HG03439 (cell line): ENCODE measurements around the gene B9D2.
"Not testable (repeated sequence)": the region's sequence is repeated elsewhere in the genome, so short reads cannot be mapped to it uniquely, and the experiment has no call there.

ENCODE experiments used
- ATAC-seq: cut with Tn5 transposase; IDR thresholded peaks from one replicate; pipeline ENCODE4 v1.9.1; 2021; ENCODE audit warnings: mild to moderate bottlenecking, moderate library complexity; ENCODE audit not compliant: unreplicated experiment

B9D2 gene

DNA sequence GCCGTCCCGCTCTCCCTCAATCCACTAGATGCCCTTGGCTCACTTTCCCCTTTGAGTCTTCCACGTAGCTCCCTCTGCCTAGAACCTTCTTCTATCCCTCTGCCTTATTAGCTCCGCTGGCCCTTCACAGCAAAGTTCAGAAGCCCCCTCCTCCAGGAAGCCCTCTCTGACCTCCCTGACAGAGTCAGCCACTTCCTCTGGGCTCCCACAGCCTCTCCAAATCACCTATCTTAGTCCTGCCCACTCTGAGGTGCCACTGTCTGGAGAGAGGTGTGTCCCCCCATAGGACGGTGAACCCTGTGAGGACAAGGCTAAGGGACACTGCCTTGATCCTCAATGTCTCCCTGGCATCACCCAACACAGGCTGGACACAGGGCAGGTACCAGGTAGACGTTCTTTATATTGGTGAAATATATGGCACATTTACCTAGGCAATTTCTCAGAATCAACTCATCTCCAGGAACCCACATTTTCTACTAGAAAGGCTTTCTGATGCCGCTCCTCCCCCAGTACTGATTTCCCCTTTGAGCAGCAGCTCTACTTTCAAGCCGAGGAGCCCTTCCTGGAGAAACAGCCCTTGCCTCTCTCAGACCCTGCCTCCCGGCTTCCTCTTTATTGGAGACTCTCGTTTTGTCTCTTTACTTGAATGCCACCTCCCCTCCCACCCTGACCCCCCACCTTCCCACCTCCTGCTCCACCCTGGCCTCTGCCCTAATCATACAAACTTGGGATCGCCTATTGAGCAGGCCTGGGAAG lies 6.8 kb downstream of the B9D2 start:
- no peak for ATAC-seq

DNA sequence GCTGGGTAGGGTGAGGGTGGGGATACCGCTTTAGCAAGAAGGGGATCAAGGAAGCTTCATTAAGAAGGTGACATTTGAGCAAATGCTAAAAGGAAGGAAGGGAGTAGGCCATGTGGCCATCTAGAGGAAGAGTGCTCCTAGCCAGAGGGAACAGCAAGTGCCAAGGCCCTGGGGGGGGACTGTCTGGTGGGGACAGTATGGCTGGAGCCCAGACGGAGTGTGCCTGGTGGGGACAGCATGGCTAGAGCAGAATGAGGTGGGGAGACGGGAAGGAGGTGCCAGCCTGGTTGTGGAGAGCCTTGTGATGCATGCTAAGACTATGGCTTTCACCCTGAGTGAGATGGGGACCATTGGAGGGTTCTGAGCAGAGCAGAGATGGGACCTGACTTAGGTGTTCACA lies 8.1 kb downstream of the B9D2 start:
- no peak for ATAC-seq

- ATAC-seq, result no peak
These were observed 8.9 kb downstream of the B9D2 start for GRCh38 chr19:41355035-41355434.

DNA sequence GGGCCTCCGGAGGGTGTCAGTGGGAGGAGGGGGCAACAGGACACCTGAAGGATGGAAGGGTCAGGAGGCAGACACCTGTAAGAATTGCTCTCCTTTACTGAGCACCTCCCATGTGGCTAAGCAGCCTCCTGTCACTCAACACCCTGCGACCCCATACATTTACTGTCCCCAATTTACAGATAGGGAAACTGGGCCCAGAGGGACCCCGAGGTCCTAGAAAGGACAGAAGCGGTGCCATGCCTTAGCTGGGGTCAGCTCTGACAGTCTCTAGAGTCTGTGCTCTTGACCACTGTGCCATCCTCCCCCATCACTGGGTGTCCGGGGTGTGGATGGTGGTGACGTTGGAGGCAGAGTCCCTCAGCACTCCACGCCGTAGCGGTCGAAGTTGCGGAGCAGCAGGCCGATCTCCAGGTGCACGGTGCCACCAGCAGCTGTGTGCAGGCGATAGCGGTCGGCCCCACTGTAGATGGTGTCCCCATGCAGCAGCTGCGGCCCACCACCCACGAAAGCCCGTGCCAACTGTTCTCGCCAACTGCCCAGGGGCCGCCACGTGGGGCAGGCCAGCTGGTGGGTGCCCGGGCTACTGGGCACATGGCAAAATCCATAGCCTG lies 9.5 kb downstream of the B9D2 start:
- ATAC-seq, result no peak

DNA sequence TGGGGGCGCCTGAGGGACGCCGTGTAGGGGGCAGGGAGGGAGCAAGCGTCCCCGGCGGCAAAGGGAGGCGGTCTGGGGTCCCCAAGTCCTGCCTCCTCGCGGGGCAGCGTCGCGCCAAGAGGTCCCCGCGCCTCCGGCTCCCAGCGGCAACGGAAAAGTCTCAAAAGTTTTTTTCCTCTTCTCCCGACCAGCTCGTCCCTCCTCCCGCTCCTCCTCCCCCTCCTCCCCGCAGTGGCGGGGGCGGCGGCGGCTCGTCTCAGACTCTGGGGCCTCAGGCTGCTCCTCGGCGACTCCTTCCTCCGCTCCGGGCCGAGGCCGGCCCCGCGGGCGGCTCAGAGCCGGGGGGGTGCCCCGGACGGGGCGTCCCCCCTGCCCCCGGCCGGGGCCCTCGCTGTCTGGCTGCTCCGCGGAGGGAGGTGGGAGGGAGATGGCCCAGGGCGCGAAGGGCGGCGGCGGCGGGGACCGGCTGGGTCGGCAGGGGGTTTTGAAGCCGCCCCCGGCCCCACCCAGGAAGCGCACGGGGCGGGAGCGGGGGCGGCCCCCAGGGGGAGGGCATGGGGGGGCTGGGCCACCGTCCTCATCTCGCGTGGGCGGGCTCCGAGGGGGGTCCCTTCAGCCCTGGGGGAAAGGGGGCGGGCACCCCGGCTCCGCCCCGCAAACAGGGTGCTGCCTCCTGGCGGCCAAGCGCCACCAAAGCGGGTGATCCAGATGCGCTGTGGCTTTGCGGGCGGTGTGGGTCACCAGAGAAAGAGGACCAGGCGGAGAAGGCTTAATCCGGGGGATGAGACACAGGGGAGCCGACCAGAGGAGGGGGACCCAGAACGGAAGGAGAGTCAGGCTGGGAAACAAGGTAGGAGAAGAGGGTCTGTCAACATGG lies 10.2 kb downstream of the B9D2 start, which contains the start of gene TGFB1:
Gene TGFB1, minus strand, starts transcription at position 457 of the 877 bp plus-strand sequence. CDS start 878 bp downstream, outside the sequence.
- ATAC-seq, result peak; percentile 49

DNA sequence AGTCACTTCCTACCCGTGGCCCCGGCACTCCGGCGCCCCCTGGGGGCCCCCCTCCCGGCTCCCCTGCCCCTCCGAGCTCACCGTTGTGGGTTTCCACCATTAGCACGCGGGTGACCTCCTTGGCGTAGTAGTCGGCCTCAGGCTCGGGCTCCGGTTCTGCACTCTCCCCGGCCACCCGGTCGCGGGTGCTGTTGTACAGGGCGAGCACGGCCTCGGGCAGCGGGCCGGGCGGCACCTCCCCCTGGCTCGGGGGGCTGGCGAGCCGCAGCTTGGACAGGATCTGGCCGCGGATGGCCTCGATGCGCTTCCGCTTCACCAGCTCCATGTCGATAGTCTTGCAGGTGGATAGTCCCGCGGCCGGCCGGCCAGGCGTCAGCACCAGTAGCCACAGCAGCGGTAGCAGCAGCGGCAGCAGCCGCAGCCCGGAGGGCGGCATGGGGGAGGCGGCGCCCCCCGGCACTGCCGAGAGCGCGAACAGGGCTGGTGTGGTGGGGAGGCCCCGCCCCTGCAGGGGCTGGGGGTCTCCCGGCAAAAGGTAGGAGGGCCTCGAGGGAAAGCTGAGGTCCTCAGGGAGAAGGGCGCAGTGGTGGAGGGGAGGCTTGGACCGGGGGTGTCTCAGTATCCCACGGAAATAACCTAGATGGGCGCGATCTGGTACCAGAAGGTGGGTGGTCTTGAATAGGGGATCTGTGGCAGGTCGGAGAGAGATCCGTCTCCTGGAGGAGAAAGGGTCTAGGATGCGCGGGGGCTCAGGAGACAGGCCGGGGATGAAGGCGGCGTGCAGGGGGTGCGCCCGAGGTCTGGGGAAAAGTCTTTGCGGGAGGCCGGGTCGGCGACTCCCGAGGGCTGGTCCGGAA lies 11.1 kb downstream of the B9D2 start:
- peak; percentile 12 for ATAC-seq

DNA sequence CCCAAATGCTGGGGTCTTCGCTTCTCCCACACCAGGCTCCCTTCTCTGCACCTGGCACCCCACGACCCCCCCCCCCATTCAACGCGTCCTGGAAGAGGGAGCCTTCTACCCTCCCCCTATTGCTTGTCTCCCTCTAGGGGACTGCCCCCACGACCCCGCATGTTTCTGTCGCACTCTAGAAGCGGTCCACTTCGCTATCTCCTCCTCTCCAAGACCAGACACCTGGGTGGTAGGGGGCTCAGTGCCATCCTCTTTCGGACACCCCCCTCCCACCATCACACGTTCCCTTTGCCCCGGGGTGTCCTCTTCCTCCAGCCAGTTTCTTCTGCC lies 11.7 kb downstream of the B9D2 start:
- ATAC-seq, result no peak

DNA sequence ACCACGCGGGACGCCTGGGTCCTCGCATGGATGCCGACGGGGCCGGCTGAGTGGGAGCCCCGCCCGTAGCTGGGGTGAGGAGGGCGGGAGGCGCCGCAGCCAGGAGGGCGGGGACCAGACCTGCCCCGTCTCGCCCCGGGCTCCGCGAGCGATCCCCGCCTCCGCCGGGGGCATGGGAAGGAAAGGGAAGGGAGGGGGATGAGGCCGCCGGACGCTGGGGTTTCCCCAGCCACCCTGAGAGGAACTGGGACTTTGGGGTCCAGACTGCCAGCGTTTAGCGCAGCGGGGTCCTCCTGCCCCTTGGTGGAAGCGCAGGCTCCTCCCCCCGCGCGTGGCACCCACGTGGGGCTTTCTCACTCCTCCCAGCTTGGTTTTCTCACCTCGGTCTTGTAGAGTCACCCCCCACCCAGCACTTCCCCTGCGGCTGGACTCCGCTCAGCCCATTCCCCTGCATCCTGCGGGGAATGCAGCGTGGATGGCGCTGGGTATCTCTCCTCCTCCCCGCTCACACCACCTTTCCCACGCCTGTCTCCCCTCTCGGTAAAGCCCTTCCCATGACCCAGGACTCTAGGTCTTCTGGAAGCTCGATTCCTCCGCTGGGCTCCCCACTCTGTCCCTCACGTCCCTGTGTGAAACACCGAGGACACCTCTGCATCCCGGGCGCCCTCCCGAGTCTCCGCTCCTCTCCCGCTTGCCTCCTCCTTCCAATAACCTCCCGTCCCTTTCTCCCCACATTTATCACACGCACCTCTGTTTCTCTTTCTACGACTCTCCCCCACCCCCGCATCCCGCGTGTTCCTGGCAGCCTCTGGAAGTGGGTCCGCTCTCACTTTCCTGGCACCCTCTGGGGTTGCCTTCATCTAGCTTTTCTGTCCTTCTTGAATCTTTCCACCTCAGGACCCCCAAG lies 12.4 kb downstream of the B9D2 start:
- ATAC-seq, result peak; percentile 33

DNA sequence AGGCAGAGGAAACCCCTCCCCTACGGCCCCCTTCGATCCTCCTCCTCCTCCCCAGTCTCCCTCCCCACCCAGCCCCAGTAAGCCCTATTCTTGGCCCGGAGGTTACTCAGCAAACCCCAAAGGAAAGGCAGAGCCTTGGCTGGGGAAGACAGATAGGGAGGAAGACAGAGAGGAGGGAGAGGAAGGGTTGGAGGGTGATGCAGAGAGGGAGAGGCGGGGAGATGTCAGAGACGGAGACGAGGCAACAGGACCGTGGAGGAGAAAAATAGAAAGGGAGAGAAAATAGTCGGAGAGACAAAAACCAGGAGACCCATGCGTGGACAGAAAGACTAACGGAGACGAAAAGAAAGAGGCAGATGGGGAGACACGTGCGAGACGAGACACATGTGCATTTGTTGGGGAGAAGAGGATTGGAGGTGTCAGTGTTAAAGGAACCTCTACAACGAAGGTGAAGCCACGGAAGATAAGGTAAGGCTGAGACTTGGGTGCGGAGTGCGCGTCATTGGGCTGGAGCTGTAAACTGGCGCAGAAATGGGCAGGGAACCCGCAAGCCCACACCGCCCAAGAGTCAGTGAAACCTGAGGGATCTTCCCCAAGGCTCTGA lies 13.1 kb downstream of the B9D2 start:
- ATAC-seq, result peak; percentile 3

DNA sequence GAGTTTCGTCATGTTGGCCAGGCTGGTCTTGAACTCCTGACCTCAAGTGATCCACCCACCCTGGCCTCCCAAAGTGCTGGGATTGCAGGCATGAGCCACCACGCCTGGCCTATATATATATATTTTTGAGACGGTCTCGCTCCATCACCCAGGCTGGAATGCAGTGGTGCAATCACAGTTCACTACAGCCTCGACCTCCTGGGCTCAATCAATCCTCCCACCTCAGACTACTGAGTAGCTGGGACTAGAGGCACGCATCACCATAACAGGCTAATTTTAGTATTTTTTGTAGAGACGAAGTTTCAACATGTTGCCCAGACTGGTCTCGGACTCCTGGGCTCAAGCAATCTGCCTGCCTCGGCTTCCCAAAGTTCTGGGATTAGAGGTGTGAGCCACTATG lies 17.0 kb downstream of the B9D2 start:
- ATAC-seq, result not testable (repeated sequence)

GRCh38 chr19:41344162-41344561 lies 19.8 kb downstream of the B9D2 start:
- no peak for ATAC-seq

- ATAC-seq, result no peak
These were observed 22.1 kb downstream of the B9D2 start for GRCh38 chr19:41341669-41342490.

GRCh38 chr19:41339936-41340335 lies 24.0 kb downstream of the B9D2 start:
- no peak for ATAC-seq

DNA sequence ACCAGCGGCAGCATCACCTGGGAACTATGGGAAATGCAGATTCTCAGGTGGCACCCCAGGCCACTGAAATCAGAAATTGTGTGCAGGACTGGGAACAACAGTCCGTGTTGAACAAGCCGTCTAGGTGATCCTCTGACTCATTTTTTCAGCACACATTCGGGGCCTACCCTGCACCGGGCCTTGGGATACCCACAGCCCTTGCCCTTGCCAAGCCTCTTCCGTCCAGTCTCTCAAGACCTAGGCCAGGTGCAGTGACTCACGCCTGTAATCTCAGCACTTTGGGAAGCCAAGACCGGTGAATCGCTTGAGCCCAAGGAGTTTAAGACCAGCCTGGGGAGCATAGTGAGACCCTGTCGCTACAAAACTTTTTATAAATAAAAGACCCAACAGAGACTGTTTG lies 28.5 kb downstream of the B9D2 start:
- no peak for ATAC-seq

DNA sequence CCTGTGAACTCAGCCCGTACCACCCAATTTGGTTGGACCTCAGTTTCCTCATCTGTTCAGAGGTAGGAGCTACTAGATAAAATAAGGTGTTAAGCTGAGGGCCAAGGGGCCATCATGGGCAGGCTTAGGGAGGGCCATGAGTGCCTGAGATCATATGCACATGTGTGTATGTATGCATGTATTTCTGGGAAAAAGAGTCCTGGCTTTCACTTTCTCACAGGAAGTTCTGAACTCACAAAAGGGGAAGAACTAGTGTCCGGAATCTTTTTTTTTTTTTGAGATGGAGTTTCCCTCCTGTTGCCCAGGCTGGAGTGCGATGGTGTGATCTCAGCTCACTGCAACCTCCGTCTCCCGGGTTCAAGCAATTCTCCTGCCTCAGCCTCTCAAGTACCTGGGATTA lies 29.2 kb downstream of the B9D2 start:
- ATAC-seq, result no peak

DNA sequence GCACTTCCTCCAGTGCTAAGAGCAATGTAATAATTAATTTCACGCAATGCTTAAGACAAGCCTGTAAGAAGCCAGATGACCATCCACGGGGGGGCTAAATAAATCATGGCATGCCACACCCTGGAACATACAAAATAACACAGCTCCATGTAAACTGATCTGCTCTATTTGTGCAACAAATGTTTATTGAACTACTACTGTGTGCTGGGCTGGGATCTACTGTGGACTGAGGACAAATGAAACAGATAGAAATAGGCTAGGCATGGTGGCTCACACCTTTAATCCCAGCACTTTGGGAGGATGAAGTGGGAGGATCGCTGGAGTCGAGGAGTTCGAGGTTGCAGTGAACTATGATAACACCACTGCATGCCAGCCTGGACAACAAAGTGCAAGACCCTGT lies 31.5 kb downstream of the B9D2 start:
- ATAC-seq, result no peak

GRCh38 chr19:41332000-41332399 lies 31.9 kb downstream of the B9D2 start:
- ATAC-seq, result no peak

DNA sequence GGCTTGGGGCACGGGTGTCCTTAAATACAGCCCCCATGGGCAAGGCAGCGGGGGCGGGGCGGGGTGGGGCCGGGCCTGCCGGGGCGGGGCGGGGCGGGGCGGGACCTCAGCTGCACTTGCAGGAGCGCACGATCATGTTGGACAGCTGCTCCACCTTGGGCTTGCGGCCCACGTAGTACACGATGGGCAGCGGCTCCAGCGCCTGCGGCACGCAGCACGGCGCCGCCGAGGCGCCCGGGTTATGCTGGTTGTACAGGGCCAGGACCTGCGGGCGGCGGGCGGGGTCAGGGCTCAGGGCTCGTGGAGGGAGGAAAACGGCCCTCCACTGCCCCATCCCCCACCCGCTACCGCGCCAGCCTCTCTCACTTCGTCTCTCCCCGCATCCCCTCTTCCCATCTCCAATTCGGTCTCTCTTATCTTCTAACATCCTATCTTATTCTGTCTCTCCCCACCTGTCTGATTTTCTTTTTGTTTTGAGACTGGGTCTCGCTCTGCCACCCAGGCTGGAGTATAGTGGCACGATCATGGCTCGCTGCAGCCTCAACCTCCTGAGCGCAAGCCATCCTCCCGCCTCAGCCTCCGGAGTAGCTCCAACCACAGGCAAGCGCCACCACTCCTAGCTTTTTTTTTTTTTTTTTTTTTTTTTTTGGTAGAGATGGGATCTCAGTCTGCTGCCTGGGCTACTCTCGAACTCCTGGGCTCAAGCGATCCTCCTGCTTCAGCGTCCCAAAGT lies 32.8 kb downstream of the B9D2 start:
- ATAC-seq, result no peak
